MG63 (cell line): Measurements from ENCODE around the gene CSNK1G1. TPM values are rescaled to one million over a fixed set of nuclear protein-coding genes. Genes with fewer than 3 reads are reported as not detected.
"Not testable (repeated sequence)": the region's sequence is repeated elsewhere in the genome, so short reads cannot be mapped to it uniquely, and the experiment has no call there.

Experiments
- DNase-seq: peaks from one replicate; pipeline ENCODE4 v3.0.0-alpha.2; 2020
- H3K27me3 ChIP-seq: fragments of 250-450 bp; sonication (Bioruptor Pico); 2 replicates; pipeline ENCODE4 v1.5.1; 2020; ENCODE audit warnings: mild to moderate bottlenecking, moderate library complexity
- H3K36me3 ChIP-seq: fragments of 250-450 bp; sonication (Bioruptor Pico); 2 replicates; pipeline ENCODE4 v1.5.1; 2020; ENCODE audit warnings: mild to moderate bottlenecking, moderate library complexity
- H3K4me3 ChIP-seq: fragments of 250-450 bp; sonication (Bioruptor Pico); 2 replicates; pipeline ENCODE4 v1.5.1; 2020; ENCODE audit warnings: mild to moderate bottlenecking, moderate library complexity
- H3K9me3 ChIP-seq: fragments of 250-450 bp; sonication (Bioruptor Pico); 2 replicates; pipeline ENCODE4 v1.5.1; 2020; ENCODE audit warnings: mild to moderate bottlenecking, moderate library complexity
- total RNA-seq: library from RNA; depleted of rRNA; stranded (reverse); fragments of >200 nt; shearing (Covaris generic); gene quantifications from 2 replicates; pipeline ENCODE4 v1.2.3, GENCODE V29; 2014; ENCODE audit warnings: low replicate concordance; rRNA removed

Gene CSNK1G1
- total RNA-seq, result 11.2 and 12.7 TPM in 2 replicates

DNA sequence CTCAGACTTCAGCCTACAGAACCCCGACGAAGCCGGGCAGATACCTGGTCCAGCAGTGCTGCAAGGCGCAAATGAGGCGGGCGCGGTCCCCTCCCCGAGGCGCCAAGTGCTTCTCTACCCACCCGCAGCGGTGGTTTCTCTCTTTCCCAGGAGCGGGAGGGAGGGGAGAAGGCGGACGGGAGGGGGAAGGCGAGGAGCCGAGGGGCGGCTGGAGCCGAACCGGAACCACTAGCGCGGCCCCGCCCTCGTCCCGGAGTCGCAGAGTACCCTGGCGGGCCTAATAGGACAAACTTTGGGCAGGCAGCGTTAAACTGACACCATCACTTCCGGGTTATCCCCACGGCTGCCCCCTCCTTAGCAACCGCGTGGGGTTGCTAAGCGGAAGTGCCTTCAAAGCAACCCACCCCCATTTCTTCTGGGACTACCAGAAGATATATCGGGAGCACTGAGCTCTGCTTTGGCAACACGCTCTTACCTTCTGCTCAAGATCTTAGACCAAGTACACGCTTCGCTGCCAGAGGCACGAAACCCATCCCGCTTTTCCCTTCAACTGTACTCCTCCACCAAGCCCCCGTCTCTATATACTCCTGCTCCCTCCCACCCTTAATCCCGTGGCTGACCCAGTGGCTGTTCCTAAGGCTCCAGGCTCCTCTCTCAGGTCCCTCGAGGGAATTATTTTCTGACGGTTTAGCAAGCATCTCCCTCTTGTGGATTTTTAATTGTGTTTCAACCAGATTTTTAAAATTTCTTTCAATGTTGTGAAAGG, at the start of gene CSNK1G1:
Gene CSNK1G1, minus strand, starts transcription at position 230 of the 766 bp plus-strand sequence. CDS start 55,674 bp downstream, outside the sequence.
- peak within 1 kb of the TSS; percentile 74 for H3K4me3 ChIP-seq
- H3K27me3 ChIP-seq, result no peaks in the 10 kb centered on the region
- peak; percentile 98 for DNase-seq
- H3K36me3 ChIP-seq, result peaks cover 8% of the 10 kb centered on the region
- no peaks in the 10 kb centered on the region for H3K9me3 ChIP-seq

DNA sequence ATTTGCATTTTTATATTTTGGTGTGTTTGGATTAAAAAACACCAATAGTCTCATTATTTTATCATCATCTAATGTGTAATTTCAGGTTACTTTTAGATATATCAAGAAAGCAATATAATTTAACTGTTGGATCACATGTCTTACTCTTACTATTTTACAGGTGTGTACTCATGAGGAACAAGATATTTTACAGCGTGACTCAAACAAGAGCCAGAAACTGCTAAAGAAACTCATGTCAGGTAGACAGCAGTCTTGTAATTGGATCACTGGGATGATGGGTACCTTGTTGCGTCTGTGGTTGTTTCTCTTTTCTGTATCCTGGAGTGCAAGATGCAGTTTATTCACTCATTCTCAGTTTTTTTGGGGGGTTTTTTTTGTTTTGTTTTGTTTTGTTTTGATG, 44.6 kb upstream of the CSNK1G1 start:
- DNase-seq, result no peak
- Histone ChIP-seq H3K36me3 (peaks cover 45% of the 10 kb centered on the region), H3K9me3 (no peaks in the 10 kb centered on the region), H3K4me3 (no peak overlapping the region), H3K27me3 (no peaks in the 10 kb centered on the region)

DNA sequence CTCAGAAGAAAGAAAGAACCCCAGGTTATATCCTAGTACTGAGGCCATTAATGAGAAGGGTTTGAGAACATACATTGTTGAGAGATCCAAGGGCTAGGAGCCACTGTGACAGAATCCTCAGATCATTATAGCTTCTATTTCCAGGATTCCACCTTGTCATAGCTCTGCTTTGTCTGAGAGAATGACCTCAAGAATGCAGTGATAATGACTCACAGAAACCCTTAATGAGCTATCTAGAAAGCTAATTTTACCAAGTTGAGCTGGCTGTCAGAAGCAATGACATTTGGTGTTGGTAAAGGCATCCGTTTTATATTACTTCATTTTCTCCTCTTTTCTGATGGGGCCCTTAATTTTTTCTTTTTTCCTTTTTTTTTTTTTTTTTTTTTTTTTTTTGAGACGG, 42.6 kb upstream of the CSNK1G1 start:
- Histone ChIP-seq H3K27me3 (no peaks in the 10 kb centered on the region), H3K36me3 (peaks cover 52% of the 10 kb centered on the region), H3K4me3 (no peak overlapping the region), H3K9me3 (no peaks in the 10 kb centered on the region)
- DNase-seq, result no peak

DNA sequence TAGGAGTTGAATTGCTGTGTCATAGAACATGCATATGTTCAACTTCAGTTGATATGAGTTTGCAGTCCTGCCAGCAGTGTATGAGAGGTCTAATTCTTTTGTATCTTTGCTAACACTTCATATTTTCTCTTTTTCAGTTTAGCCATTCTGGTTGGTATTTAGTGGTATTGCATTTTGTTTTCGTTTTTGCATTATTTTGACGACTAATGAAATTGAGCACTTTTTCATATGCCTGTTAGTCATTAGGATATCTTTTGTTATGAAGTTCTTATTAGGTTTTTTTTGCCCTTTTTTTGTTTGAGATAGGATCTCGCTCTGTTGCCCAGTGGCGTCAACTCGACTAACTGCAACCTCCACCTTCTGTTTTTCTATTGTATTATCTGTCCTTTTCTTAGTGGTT, 40.8 kb upstream of the CSNK1G1 start:
- H3K9me3 ChIP-seq, result no peaks in the 10 kb centered on the region
- no peak overlapping the region for H3K4me3 ChIP-seq
- no peaks in the 10 kb centered on the region for H3K27me3 ChIP-seq
- peaks cover 49% of the 10 kb centered on the region for H3K36me3 ChIP-seq
- no peak for DNase-seq

DNA sequence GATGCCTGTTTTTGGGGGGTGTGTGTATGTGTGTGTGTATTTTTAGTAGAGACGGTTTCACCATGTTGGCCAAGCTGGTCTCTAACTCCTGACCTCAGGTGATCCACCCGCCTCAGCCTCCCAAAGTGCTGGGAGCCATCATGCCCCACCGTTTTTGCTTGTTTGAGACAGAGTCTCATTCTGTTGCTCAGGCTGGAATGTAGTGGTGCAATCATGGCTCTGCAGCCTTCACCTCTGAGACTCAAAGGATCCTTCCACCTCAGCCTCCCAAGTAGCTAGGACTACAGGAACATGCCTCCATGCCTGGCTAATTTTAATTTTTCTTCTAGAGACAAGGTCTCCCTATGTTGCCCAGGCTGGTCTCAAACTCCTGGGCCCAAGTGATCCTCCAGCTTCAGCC, 36.5 kb upstream of the CSNK1G1 start:
- H3K4me3 ChIP-seq, H3K9me3 ChIP-seq, DNase-seq: not testable (repeated sequence)

DNA sequence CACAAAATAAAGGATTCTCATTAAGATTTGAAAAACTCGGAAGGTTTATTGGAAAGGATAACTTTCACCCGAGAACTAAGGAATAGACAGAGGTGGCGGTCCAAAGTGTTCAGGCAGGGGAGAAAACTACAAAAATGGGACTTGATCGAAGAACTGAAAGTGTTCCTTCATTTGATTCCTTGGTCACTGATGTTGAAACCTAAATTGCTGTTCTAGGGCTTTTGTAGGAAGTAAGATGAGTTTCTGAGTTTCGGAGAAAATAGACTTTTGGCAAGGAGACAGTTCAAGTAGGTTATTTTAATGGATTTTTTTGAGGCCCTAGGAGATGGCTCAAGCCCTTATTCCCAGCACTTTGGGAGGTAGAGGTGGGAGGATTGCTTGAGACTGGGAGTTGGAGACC, 33.1 kb upstream of the CSNK1G1 start:
- peaks cover 4% of the 10 kb centered on the region for H3K36me3 ChIP-seq
- no peak overlapping the region for H3K4me3 ChIP-seq
- no peak for DNase-seq
- no peaks in the 10 kb centered on the region for H3K27me3 ChIP-seq
- H3K9me3 ChIP-seq, result no peaks in the 10 kb centered on the region

More for the DNA sequence above, 36.5 kb upstream of the CSNK1G1 start:
- H3K27me3 ChIP-seq, result not testable (repeated sequence)
- H3K36me3 ChIP-seq, result peaks cover 20% of the 10 kb centered on the region

DNA sequence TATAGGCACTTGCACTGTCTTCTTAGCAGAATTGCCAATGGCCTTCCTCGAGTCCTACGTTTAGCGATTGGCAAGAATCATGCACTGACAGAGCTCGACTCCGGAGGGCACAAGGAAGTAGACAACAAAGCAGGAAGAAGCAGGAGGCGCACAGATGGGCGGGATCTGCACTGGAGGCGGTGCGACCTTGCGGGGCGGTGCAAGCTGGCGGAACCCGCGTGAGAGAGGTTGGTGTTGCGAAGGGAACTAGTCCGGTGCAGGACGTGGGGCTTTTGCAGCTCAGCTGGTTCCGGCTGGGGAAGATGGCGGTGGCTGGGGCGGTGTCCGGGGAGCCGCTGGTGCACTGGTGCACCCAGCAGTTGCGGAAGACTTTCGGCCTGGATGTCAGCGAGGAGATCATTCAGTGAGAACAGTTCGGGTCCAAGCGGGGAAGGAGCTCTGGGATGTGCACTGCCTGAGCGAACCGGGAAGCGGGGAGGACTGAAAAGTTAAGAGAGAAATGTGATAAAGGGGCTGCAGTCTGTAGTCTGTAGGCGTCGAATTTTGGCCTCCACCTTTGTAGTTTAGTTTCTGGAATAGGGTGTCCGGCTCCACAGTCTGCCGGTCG, 31.7 kb upstream of the CSNK1G1 start, which contains the start of gene TRIP4:
Gene TRIP4, plus strand, starts transcription at position 275 of the 607 bp plus-strand sequence. Its CDS starts 28 bp downstream, at position 303.
- H3K27me3 ChIP-seq, result no peaks in the 10 kb centered on the region
- peak; percentile 97 for DNase-seq
- H3K4me3 ChIP-seq, result peak within 1 kb of the TSS; percentile 75
- H3K9me3 ChIP-seq, result no peaks in the 10 kb centered on the region
- no peaks in the 10 kb centered on the region for H3K36me3 ChIP-seq

DNA sequence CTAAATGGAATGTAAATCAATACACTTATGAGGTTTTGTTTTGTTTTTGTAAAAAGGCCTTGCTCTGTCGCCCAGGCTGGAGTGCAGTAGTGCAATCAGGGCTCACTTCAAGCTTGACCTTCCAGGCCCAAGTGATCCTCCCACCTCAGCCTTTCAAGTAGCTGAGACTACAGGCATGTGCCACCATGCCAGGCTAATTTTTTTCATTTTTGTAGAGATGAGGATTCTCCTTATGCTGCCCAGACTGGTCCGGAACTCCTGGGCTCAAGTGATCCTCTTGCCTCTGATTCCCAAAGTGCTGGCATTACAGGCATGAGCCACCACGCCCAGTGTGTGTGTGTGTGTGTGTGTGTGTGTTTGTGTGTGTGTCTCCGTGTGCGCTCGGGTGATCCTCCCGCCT, 30.3 kb upstream of the CSNK1G1 start:
- no peak overlapping the region for H3K4me3 ChIP-seq

DNA sequence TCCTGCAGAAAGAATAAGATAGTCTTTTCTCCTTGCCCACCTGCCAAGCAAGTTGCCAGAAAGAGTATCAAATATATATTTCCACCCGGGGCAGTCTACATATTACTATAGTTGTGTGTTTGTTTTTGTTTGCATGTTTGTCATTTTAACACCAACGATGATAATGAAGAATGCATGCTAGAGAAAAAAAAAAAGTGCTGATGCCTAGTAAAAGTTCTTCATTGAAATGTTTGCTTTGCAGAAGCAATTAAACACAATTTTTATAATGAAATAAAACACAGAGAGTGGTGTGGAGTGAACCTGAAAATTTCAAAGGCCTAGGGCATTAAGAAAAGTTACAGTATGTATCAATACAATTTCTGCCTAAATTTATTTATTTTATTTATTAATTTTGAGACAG, 27.8 kb upstream of the CSNK1G1 start:
- DNase-seq, result no peak
- H3K36me3 ChIP-seq, result peaks cover 8% of the 10 kb centered on the region

More for the DNA sequence above, 30.3 kb upstream of the CSNK1G1 start:
- H3K9me3 ChIP-seq, result no peaks in the 10 kb centered on the region
- H3K27me3 ChIP-seq, result no peaks in the 10 kb centered on the region
- no peaks in the 10 kb centered on the region for H3K36me3 ChIP-seq
- DNase-seq, result no peak

DNA sequence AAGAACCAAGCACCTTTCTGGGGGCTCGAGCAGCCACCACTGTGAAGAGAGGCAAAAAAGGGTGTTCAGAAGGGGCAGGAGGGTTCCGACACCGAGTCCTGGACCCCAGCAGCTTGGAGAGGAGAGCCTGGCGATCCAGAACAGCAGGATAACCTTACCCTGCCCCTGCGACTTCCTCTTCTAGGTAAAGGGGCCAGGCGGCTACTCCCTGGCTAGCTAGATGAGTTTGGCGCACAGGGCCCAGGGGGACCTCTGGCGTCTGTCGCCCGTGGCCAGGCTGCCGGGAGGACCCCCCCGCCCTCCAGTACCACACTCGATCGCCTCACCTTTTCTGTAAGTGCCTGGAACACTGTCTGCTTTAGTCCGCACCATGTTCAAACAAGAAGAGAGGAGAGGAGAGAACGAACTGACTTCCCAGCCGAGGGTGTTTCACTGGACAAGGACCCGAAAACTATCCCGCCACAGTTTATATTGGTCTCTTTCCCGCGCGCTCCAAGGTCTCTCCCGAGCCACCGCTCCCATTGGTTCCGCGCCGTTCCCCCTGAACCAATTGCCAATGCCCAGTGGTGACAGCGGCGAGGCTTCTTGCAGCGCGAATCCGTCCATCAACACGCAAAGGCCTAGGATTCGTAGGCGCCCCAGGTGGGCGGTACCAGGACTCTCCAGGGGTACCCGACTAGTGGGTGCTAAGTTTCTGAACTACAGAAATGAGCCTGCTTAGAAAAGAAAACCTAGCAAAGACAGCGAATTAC, 25.2 kb upstream of the CSNK1G1 start, which contains the start of gene PCLAF:
Gene PCLAF, minus strand, starts transcription at position 442 of the 752 bp plus-strand sequence. Its CDS starts 70 bp downstream, at position 372.
- peak; percentile 99 for DNase-seq
- H3K9me3 ChIP-seq, result no peaks in the 10 kb centered on the region
- H3K4me3 ChIP-seq, result peak within 1 kb of the TSS; percentile 62
- H3K36me3 ChIP-seq, result peaks cover 22% of the 10 kb centered on the region
- no peaks in the 10 kb centered on the region for H3K27me3 ChIP-seq

More for the DNA sequence above, 27.8 kb upstream of the CSNK1G1 start:
- Histone ChIP-seq H3K9me3 (no peaks in the 10 kb centered on the region), H3K4me3 (no peak overlapping the region), H3K27me3 (no peaks in the 10 kb centered on the region)

DNA sequence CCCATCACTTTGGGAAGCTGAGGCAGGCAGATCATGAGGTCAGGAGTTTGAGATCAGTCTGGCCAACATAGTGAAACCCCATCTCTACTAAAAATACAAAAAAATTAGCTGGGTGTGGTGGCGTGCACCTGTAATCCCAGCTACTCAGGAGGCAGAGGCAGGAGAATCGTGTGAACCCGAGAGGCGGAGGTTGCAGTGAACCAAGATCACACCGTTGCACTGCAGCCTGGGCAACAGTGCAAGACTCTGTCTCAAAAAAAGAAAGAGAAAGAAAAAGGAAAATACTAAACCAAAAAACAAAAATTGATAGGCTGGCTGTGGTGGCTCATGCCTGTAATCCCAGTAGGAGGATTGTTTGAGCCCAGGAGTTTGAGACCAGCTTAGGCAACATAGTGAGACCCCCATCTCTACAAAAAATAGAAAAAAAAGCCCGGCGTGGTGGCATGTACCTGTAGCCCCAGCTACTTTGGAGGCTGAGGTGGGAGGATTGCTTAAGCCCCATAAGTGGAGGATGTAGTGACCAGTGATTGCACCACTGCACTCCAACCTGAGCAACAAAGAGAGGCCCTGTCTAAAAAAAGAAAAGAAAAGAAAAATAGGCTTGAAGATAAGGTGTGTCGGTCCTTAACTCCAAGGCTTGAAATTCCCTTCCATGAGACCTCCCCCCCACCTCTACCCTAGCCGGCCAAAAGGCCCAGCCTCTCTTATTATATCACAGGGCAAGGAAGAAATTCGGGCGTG, 24.3 kb upstream of the CSNK1G1 start:
- not testable (repeated sequence) for DNase-seq, H3K27me3 ChIP-seq, H3K9me3 ChIP-seq
- Histone ChIP-seq H3K36me3 (peaks cover 31% of the 10 kb centered on the region), H3K4me3 (peak overlapping the region; percentile 62)

DNA sequence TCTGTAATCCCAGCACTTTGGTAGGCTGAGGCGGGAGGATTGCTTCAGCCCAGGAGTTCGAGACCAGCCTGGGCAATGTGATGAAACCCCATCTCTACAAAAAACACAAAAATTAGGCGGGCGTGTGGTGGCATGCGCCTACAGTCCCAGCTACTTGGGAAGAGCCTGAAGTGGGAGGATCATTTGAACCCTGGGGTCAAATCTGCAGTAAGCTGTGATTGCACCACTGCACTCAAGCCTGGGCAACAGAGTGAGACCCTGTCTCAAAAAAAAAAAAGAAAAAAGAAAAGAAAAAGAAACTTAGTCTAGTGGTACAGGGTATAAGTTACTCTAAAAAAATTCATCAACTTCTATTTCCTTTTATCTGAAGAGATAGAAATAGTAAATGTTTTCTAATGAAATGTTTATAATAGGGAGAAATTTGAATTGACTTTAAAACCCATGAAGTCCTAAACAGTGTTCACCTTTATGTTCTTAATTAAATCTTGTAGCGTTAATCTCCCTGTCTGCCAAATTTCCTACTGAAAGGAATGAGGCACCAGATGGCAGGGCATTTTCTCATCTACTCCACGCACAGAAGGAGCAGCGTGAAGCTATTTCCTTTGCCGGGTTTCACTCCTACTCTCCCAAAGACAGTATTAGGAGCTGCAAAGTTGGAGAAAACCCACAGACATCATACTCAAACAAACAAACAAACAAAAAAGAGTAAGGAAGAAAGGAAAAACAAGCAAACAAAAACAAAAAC, 23.4 kb upstream of the CSNK1G1 start:
- Histone ChIP-seq H3K27me3 (no peaks in the 10 kb centered on the region), H3K9me3 (no peaks in the 10 kb centered on the region), H3K4me3 (peak overlapping the region; percentile 62), H3K36me3 (peaks cover 37% of the 10 kb centered on the region)
- DNase-seq, result no peak

DNA sequence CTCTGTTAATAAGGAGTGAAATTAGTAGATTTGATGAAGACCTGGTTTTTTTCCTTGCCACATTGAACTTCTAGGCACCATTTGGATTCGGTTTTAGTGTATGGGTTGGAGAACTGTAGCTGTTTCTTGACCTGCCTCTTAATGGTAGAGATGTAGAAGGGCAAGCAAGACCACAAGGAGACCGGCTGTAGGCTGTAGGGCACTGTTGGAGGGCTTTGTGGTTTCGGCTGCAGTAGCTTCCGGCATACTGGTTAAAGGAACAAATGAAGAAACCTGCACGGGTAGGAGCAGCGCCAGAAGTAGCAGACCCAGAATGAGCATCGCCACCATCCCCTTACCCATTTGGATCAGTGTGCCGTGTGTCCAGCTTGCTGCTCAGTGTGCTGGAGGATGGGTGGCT, 17.4 kb upstream of the CSNK1G1 start:
- no peak for DNase-seq
- Histone ChIP-seq H3K27me3 (no peaks in the 10 kb centered on the region), H3K9me3 (no peaks in the 10 kb centered on the region), H3K36me3 (peaks cover 67% of the 10 kb centered on the region), H3K4me3 (no peak overlapping the region)

DNA sequence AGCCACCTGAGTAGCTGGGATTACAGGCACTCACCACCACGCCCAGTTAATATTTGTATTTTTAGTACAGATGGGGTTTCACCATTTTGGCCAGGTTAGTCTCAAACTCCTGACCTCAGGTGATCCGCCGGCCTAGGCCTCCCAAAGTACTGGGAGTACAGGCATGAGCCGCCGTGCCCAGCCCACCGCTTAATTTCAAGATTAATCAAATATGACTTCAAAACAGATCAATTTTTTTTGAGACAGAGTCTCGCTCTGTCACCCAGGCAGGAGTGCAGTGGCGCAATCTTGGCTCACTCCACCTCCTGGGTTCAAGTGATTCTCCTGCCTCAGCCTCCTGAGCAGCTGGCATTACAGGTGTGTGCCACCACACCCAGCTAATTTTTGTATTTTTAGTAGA, 15.4 kb upstream of the CSNK1G1 start:
- H3K4me3 ChIP-seq, DNase-seq, H3K9me3 ChIP-seq, H3K27me3 ChIP-seq: not testable (repeated sequence)
- H3K36me3 ChIP-seq, result peaks cover 55% of the 10 kb centered on the region

DNA sequence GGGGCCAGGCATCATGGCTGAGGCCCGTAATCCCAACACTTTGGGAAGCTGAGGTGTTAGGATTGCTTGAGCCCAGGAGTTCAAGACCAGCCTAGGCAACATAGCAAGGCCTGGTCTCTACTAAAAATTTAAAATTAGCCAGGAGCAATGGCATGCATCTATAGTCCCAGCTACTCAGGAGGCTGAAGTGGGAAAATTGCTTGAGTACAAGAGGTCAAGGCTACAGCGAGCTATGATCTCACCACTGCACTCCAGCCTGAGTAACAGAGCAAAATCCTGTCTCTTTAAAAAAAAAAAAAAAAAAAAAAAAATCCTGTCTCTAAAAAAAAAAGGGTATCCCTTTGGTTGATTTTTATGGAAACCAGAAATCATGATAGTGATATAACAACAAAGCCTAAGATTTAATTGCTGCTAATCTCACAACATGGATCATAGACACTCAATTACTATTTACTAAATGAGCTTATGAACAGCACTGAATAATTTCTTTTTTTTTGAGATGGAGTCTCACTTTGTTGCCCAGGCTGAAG, 13.2 kb upstream of the CSNK1G1 start:
- DNase-seq, result no peak
- Histone ChIP-seq H3K27me3 (no peaks in the 10 kb centered on the region), H3K9me3 (no peaks in the 10 kb centered on the region), H3K36me3 (peaks cover 47% of the 10 kb centered on the region), H3K4me3 (no peak overlapping the region)

DNA sequence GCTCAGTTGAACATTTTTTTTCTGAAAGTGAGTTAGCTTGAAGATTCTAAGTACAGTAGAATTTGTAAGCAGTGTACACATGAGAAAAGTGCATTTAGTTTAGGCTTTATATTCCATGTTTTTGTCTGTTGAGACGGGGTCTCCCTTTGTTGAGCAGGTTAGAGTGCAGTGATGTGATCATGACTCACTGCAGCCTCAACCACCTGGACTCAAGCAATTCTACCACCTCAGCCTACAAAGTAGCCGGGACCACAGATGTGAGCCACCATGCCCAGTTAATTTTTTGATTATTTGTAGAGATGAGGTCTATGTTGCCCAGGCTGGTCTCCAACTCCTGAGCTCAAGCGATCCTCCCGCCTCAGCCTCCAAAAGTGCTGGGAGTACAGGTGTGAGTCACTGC, 5.3 kb upstream of the CSNK1G1 start:
- no peak overlapping the region for H3K4me3 ChIP-seq
- H3K27me3 ChIP-seq, result no peaks in the 10 kb centered on the region
- H3K9me3 ChIP-seq, result no peaks in the 10 kb centered on the region
- DNase-seq, result no peak
- peaks cover 40% of the 10 kb centered on the region for H3K36me3 ChIP-seq
